NCI-H1417 (cell line): Measurements from ENCODE around the gene GLI3.
A peak's percentile ranks its signal among the peaks of the same experiment; 100 is the strongest.

ENCODE experiments used
- DNase-seq, 3 experiments: peaks; one replicate each; lab custom pipeline; 2025; lab: John Stamatoyannopoulos, UW

Gene GLI3

GRCh38 chr7:42105554-42106358, 131.3 kb downstream of the GLI3 start:
- DNase-seq: no peak

GRCh38 chr7:42104694-42105093, 132.3 kb downstream of the GLI3 start:
- no peak for DNase-seq

GRCh38 chr7:42104231-42104630, 132.8 kb downstream of the GLI3 start:
- no peak for DNase-seq

DNA sequence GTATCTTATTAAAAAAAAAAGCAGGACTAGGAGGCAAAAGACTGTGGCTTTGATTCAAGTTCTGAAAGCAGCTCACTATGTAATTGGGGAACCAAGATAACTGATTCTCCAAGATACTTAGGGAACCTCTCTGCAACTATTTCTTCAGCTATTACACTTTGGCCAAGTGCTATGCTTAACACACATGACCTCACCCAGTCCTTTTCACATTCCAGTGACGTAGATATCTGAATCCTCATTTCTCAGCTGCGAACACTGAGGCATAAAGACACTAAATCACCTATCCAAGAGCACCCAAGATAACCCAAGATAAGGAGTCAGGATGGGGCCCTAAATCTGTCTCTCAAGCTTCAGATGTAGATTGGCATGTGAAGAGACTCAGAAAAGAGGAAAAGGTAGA, 133.6 kb downstream of the GLI3 start:
- DNase-seq: no peak

DNA sequence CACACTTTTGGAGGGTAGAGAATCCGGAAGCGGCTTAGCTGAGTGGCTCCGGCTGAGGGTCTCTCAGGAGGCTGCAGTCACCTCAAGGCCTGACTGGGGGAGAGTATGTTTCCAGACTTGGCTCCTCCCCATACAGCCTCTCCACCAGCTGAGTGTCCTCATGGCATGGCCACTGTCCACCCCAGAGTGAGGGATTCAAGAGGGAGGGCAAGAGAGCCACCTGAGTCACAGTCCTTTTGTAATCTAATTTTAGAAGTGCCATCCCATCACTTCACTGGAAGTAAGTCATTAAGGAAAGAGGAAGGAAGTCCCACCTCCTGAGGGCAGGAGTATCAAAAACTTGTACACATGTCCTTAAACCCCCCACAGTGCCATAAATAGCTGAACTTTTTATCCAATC, 134.0 kb downstream of the GLI3 start:
- DNase-seq: no peak

DNA sequence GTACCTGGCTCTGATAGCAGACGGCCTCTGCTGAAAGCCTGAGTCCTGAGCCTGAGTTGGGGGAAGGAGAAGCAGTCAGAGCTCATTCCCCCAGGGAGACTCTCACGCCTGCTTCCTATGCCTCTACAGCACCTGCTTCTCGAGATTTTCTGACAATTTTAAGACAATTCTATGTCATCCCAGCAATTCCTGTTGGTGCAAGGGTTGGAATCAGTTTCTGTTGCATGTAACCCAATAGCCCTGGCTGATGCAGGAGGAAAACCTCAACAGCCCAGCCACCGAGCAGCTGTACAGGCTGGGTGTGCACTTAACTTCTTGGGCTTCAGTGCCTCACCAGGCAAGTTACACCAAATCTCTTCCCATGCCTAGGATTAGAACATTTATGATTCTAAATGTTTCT, 134.7 kb downstream of the GLI3 start:
- no peak for DNase-seq

GRCh38 chr7:42100156-42100508, 136.9 kb downstream of the GLI3 start:
- no peak for DNase-seq

- DNase-seq: no peak
Observed at GRCh38 chr7:42099470-42100155, 137.4 kb downstream of the GLI3 start.

DNA sequence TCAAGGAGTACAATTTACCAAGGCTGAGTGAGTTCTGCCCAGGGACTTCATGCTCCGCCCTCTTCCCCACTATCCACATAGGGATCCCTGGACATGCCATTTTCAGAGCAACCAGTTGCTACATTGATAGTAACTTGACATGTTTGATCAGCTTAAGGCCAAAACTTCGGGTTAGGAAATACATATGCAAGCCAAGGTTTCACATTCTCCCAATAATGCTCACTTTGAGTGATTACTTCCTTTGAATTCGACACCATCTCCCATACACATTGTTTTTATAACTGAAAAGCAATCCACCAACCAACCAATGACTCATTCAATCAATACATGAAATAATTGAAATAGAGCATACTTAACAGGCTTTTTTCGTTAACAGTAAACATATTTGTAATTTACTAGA, 137.9 kb downstream of the GLI3 start:
- DNase-seq: no peak

DNA sequence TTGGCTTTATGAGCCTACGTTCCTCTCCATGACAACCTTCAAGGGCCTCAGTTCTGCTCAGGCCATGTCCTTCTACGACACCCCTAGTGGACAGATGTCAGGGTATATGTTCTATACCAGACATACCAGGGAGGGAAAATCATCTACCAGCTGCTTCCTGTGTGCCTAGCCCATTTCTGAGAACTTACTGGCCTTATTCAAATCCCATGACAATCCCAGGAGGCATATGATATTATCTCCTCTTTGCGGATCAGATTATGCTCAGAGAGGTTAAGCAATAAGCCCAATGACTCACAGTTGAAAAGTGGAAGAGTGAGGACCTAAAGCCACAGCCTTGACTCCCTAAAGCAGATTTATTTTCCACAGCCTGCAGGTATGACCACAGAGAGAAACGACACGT, 139.3 kb downstream of the GLI3 start:
- DNase-seq: no peak

GRCh38 chr7:42096681-42097561, 140.1 kb downstream of the GLI3 start:
- DNase-seq: no peak

- DNase-seq: no peak
Observed at GRCh38 chr7:42096268-42096667, 140.7 kb downstream of the GLI3 start.

DNA sequence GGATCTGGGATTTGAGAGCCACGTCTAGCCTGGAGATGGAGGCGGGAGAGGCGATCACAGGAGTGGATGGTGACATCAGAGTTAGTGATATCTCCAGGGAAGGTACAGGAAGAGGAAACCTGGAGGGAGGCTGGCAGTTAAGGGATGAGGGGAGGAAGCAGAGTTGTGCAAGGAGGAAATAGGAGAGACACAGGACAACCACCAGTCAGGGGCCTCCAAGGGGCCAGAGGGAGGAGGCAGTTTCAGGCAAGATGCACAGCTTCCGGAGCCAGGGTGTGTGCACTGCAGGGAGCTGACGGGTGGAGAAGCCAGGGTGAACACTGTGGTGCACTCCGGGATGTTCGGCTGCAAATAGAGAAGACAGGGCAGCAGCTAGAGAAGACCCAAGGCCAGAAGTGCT, 141.2 kb downstream of the GLI3 start:
- DNase-seq: no peak

GRCh38 chr7:42093349-42093905, 143.6 kb downstream of the GLI3 start:
- DNase-seq: no peak

DNA sequence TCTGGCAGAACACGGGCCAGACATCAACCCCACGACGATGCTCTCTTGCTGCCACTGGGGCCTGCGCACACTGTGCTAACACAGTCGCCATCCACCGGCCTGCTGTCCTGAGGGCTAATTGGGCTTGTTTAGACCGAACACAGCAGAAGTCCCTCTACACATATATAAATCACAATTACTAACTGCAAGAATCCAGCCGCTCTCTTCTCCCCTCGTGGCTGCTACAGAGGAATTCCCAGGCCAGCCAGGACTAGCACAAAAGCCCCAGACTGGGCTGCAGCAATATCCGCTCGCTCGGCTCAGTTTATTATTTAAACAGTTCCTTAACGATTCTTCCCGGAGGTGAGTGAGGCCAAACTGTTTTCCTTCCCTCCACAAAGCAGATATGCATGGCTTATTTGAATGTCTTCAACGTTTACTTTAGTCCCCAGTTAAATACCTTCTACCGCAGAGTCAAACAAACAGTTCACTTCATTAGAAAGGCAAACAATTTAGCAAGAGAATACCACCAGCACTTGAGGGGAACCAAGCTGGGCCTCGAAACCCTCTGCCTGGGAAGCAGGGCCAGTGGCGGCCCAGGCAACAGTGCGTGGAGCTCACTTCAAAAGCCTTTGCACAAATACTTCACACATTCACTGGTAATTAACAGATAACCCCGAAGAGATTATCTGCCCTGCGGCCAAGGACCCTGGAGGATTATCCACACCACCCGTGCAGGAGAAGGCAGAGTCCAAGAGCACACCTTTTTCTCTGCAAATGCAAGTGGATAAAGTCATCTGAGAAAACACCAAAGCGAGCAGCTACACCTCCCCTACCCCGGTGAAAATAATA, 145.3 kb downstream of the GLI3 start:
- peak in 2 of 3 experiments; percentile 5 to 16 for DNase-seq

GRCh38 chr7:42090806-42091205, 146.2 kb downstream of the GLI3 start:
- no peak for DNase-seq

DNA sequence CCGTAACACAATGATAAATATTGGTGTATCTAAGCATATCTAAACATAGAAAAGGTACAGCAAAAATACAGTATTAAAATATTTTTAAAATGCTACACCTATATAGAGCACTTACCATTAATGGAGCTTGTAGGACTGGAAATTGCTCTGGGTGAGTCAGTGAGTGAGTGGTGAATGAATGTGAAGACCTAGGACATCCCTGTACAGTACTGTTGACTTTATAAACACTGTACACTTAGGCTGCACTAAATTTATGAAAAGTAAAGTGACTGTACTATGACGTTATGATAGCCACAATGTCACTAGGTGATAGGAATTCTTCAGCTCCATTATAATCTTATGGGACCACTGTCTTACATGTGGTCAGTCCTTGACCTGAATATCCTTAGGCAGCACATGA, 147.0 kb downstream of the GLI3 start:
- DNase-seq: no peak

GRCh38 chr7:42087616-42088015, 149.4 kb downstream of the GLI3 start:
- DNase-seq: no peak

DNA sequence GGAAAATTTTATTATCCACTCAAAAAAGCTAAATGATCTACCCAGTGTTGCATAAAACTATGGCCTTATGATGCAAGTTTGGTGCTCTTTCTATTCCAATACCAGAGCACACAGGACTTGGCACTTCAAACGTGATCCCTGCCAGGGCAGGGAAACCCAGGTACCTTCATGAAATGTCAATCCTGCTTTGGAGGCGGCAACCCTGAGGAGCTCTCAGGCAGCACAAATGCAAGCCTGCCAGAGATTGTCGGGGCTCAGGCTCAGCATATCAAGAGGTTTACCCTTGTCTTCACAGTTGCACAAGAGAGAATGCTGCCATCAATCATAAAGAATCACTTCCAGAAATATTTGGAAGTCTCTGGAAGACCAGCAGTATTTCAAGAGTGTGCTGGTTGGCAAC, 151.5 kb downstream of the GLI3 start:
- no peak for DNase-seq

DNA sequence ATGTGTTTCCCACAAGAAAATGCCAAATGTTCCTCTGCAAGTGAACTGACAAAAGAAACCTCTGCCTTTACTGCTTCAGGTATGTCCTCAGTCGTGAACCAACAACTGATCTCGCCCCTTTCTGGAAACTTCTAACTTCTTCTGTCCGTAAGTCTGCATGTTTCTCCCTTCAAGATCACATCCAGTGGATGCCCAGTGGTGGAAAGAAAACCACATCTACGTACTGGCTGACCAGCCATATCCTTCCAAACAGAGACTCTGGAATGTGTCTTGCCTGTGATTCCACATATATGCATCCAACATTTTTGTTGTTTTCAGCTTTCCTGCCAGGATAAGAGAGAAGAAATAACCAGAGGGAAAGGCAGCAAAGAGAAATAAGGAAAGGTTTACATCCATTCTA, 152.7 kb downstream of the GLI3 start:
- DNase-seq: no peak

GRCh38 chr7:42083284-42083683, 153.7 kb downstream of the GLI3 start:
- no peak for DNase-seq

DNA sequence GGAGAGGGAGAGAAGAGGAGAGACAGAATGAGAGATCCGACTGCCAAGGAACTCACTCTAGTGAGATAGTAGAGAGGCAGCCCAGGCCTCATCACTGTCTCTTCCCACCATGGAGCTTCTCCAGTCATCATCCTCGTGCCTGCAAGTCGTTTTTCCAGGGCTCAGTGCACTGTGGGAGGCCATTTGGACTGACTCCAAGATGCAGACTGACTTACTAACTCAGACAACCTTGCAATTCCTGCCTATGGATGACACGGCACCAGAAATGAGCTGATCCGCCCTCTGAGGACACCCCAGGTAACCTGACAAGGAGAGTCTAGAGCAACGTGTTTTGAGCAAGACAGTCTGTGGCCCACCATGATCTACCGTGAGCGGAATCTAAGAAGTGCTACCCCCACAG, 154.9 kb downstream of the GLI3 start:
- no peak for DNase-seq
